T47D (cell line): ENCODE results near the gene IGSF8.
A peak's percentile ranks its signal among the peaks of the same experiment; 100 is the strongest.

ENCODE experiments used
- DNase-seq, 2 experiments: peaks; one replicate each; pipeline versions ENCODE4 v3.0.0 to v3.0.0-alpha.2; 2011 to 2012; ENCODE audit warnings: low read depth in 1 of 2, low spot score in 1 of 2
- JUND ChIP-seq: IDR thresholded peaks from 2 replicates; pipeline ENCODE4 v1.6.1; 2012; ENCODE audit warnings: low read depth
- in situ Hi-C: cut with HindIII; loops from 2 replicates; pipeline ENCODE4 v1.10.0; 2016; ENCODE audit warnings: low sequenced_read_pairs, low pct_unique_long_range_greater_than_20kb

IGSF8 gene

GRCh38 chr1:160096274-160097116 lies 1.9 kb downstream of the IGSF8 start:
- peak in 1 of 2 experiments; percentile 35 for DNase-seq
- no peak for TF ChIP-seq JUND
- in situ Hi-C loops = no loop called here

GRCh38 chr1:160095382-160096105 lies 2.9 kb downstream of the IGSF8 start:
- no peak for TF ChIP-seq JUND
- in situ Hi-C loops = no loop called here
- DNase-seq = no peak

- in situ Hi-C loops = no loop called here
- TF ChIP-seq JUND = no peak
- no peak for DNase-seq
Observed at GRCh38 chr1:160094806-160095205, 3.6 kb downstream of the IGSF8 start.

- no peak for TF ChIP-seq JUND
- in situ Hi-C loops = no loop called here
- DNase-seq = no peak
Observed at GRCh38 chr1:160094291-160094625, 4.2 kb downstream of the IGSF8 start.

GRCh38 chr1:160093624-160094290 lies 4.7 kb downstream of the IGSF8 start:
- no peak for TF ChIP-seq JUND
- in situ Hi-C loops = no loop called here
- DNase-seq = no peak

- in situ Hi-C loops = no loop called here
- no peak for TF ChIP-seq JUND
- no peak for DNase-seq
Observed at GRCh38 chr1:160093069-160093395, 5.4 kb downstream of the IGSF8 start.

GRCh38 chr1:160092366-160093068 lies 5.9 kb downstream of the IGSF8 start:
- no peak for DNase-seq
- in situ Hi-C loops = no loop called here
- TF ChIP-seq JUND = no peak

- DNase-seq = no peak
- in situ Hi-C loops = no loop called here
Observed at GRCh38 chr1:160091666-160092223, 6.7 kb downstream of the IGSF8 start.

GRCh38 chr1:160090760-160091159 lies 7.7 kb downstream of the IGSF8 start:
- no peak for TF ChIP-seq JUND
- DNase-seq = peak; percentile 65 to 75
- in situ Hi-C loops = no loop called here

More at GRCh38 chr1:160091666-160092223, 6.7 kb downstream of the IGSF8 start:
- TF ChIP-seq JUND = no peak

GRCh38 chr1:160089883-160090282 lies 8.5 kb downstream of the IGSF8 start:
- no peak for DNase-seq
- no peak for TF ChIP-seq JUND
- in situ Hi-C loops = no loop called here

- no peak for DNase-seq
- no peak for TF ChIP-seq JUND
- in situ Hi-C loops = no loop called here
Observed at GRCh38 chr1:160087118-160087662, 11.2 kb downstream of the IGSF8 start.

GRCh38 chr1:160086456-160086892 lies 11.9 kb downstream of the IGSF8 start:
- TF ChIP-seq JUND = no peak
- in situ Hi-C loops = no loop called here

More at GRCh38 chr1:160086456-160086892, 11.9 kb downstream of the IGSF8 start:
- DNase-seq = no peak
